GM12891 (cell line): ENCODE measurements around the gene SEMA4A.
"Not testable (repeated sequence)": the region's sequence is repeated elsewhere in the genome, so short reads cannot be mapped to it uniquely, and the experiment has no call there.

Source experiments
- PAX5 ChIP-seq: IDR thresholded peaks from 2 replicates; pipeline ENCODE4 v1.6.1; 2011; ENCODE audit warnings: low read length, moderate library complexity, mild to moderate bottlenecking; ENCODE audit not compliant: insufficient read depth, severe bottlenecking
- POLR2A ChIP-seq: IDR thresholded peaks from 2 replicates; pipeline ENCODE4 v1.6.1; 2011; ENCODE audit warnings: low read depth, low read length, control low read depth
- POLR2AphosphoS5 ChIP-seq: IDR thresholded peaks from 2 replicates; pipeline ENCODE4 v1.6.1; 2011; ENCODE audit warnings: low read depth, low read length, control low read depth
- POU2F2 ChIP-seq: IDR thresholded peaks from 2 replicates; pipeline ENCODE4 v1.6.1; 2011; ENCODE audit warnings: low read depth, mild to moderate bottlenecking, control low read depth, low read length, moderate library complexity
- SPI1 ChIP-seq: IDR thresholded peaks from 2 replicates; pipeline ENCODE4 v1.6.1; 2011; ENCODE audit warnings: low read depth, low read length, control low read depth
- TAF1 ChIP-seq: IDR thresholded peaks from 2 replicates; pipeline ENCODE4 v1.6.1; 2011; ENCODE audit warnings: low read depth, low read length, control low read depth

DNA sequence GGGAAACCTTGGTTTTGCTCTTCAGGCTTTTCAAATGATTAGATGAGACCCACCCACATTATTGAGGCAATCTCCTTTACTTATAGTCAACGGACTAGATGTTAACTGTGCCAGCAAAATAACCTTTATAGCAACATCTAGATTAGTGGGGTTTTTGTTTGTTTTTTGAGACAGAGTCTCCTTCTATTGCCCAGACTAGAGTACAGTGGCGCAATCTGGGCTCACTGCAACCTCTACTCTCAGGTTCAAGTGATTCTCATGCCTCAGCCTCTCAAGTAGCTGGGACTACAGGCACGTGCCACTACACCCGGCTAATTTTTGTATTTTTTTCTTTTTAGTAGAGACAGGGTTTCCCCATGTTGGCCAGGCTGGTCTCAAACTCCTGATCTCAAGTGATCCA, 36.9 kb downstream of the SEMA4A start:
- TF ChIP-seq POLR2AphosphoS5, TAF1, POLR2A, SPI1, POU2F2, PAX5: not testable (repeated sequence)
